ENCODE results near the gene CSTPP1.
"Not testable (repeated sequence)": the region's sequence is repeated elsewhere in the genome, so short reads cannot be mapped to it uniquely, and the experiment has no call there.

CSTPP1 gene

GRCh38 chr11:47098223-47098622 lies 161.7 kb downstream of the CSTPP1 start:
- DNase-seq (ENCODE audit: low spot score); FAIRE-seq: not testable (repeated sequence)

GRCh38 chr11:47099214-47099917 lies 162.8 kb downstream of the CSTPP1 start:
- DNase-seq (ENCODE audit: low spot score) (no peak), FAIRE-seq (no peak)

- FAIRE-seq, result no peak
Observed at GRCh38 chr11:47099918-47100315, 163.4 kb downstream of the CSTPP1 start.

GRCh38 chr11:47101406-47101805 lies 164.8 kb downstream of the CSTPP1 start:
- no peak for FAIRE-seq
- DNase-seq (ENCODE audit: low spot score), result no peak

More at GRCh38 chr11:47099918-47100315, 163.4 kb downstream of the CSTPP1 start:
- DNase-seq (ENCODE audit: low spot score), result no peak

GRCh38 chr11:47104261-47104950 lies 167.8 kb downstream of the CSTPP1 start:
- DNase-seq (ENCODE audit: low spot score), result no peak
- no peak for FAIRE-seq

- DNase-seq (ENCODE audit: low spot score), result no peak
- no peak for FAIRE-seq
Observed at GRCh38 chr11:47105541-47105940, 169.0 kb downstream of the CSTPP1 start.

- no peak for FAIRE-seq
- no peak for DNase-seq (ENCODE audit: low spot score)
Observed at GRCh38 chr11:47105974-47106373, 169.4 kb downstream of the CSTPP1 start.

- DNase-seq (ENCODE audit: low spot score) (no peak), FAIRE-seq (no peak)
Observed at GRCh38 chr11:47106798-47107411, 170.3 kb downstream of the CSTPP1 start.

- DNase-seq (ENCODE audit: low spot score) (no peak), FAIRE-seq (no peak)
Observed at GRCh38 chr11:47107744-47108143, 171.2 kb downstream of the CSTPP1 start.

- DNase-seq (ENCODE audit: low spot score) (no peak), FAIRE-seq (no peak)
Observed at GRCh38 chr11:47108214-47108613, 171.7 kb downstream of the CSTPP1 start.

- no peak for FAIRE-seq
- no peak for DNase-seq (ENCODE audit: low spot score)
Observed at GRCh38 chr11:47109051-47109726, 172.6 kb downstream of the CSTPP1 start.

GRCh38 chr11:47109727-47110246 lies 173.2 kb downstream of the CSTPP1 start:
- no peak for FAIRE-seq
- no peak for DNase-seq (ENCODE audit: low spot score)

- FAIRE-seq (no peak), DNase-seq (ENCODE audit: low spot score) (peak; percentile 49)
Observed at GRCh38 chr11:47111318-47111804, 174.8 kb downstream of the CSTPP1 start.

GRCh38 chr11:47112941-47113340 lies 176.4 kb downstream of the CSTPP1 start:
- DNase-seq (ENCODE audit: low spot score); FAIRE-seq: not testable (repeated sequence)

- not testable (repeated sequence) for FAIRE-seq; DNase-seq (ENCODE audit: low spot score)
Observed at GRCh38 chr11:47118958-47119688, 182.6 kb downstream of the CSTPP1 start.

GRCh38 chr11:47121056-47121455 lies 184.5 kb downstream of the CSTPP1 start:
- FAIRE-seq, result no peak
- no peak for DNase-seq (ENCODE audit: low spot score)

- FAIRE-seq (no peak), DNase-seq (ENCODE audit: low spot score) (no peak)
Observed at GRCh38 chr11:47121731-47122130, 185.2 kb downstream of the CSTPP1 start.

- DNase-seq (ENCODE audit: low spot score) (no peak), FAIRE-seq (no peak)
Observed at GRCh38 chr11:47123094-47123493, 186.5 kb downstream of the CSTPP1 start.

- FAIRE-seq, result no peak
- DNase-seq (ENCODE audit: low spot score), result no peak
Observed at GRCh38 chr11:47124675-47125074, 188.1 kb downstream of the CSTPP1 start.

- FAIRE-seq (no peak), DNase-seq (ENCODE audit: low spot score) (no peak)
Observed at GRCh38 chr11:47125083-47125482, 188.5 kb downstream of the CSTPP1 start.

GRCh38 chr11:47127213-47127612 lies 190.7 kb downstream of the CSTPP1 start:
- no peak for DNase-seq (ENCODE audit: low spot score)
- FAIRE-seq, result no peak
